A549 (cell line): ENCODE measurements around the gene ZNF576. TPM values are rescaled to one million over a fixed set of nuclear protein-coding genes. Genes with fewer than 3 reads are reported as not detected.

Experiments
- ATAC-seq, 2 experiments: fragments of 200-7000 bp in 1 of 2; fragments of >200 bp in 1 of 2; cut with Nextera tagmentation in 1 of 2; cut with Tn5 transposase in 1 of 2; 3 replicates each; pipeline versions ENCODE4 v1.8.0 to v1.9.1; 2018 to 2020; ENCODE audit warnings: mild to moderate bottlenecking in 1 of 2, moderate library complexity in 1 of 2
- CTCF ChIA-PET: fragments of 300-600 bp; sonication (Branson Sonifier 250); formaldehyde crosslinking; extraction: SDS; loops from one replicate; lab custom pipeline; 2021; ENCODE audit warnings: antibody characterized with exemption, inconsistent platforms; lab: Yijun Ruan, JAX
- POLR2A ChIA-PET: fragments of 350-600 bp; formaldehyde crosslinking; extraction: SDS; loops from one replicate; lab custom pipeline; 2021; ENCODE audit warnings: antibody characterized with exemption, inconsistent platforms; lab: Yijun Ruan, JAX
- DNase-seq, 2 experiments: peaks; one replicate each; pipeline versions ENCODE4 v3.0.0 to v3.0.0-alpha.2; 2011 to 2016; ENCODE audit warnings: low read depth in 1 of 2, low spot score in 1 of 2
- FAIRE-seq: peaks from 2 replicates; lab custom pipeline; 2011; peaks lifted over from hg19 to GRCh38; lab: Jason Lieb, UNC
- H3K27ac ChIP-seq, 2 experiments: fragments of >200 bp; sonication (Bioruptor Twin); formaldehyde crosslinking; 3 replicates each; pipeline ENCODE4 v1.5.1; 2016 to 2017
- H3K4me1 ChIP-seq: fragments of >200 bp; sonication (Bioruptor Twin); formaldehyde crosslinking; 3 replicates; pipeline ENCODE4 v1.6.1; 2016
- H3K4me2 ChIP-seq: fragments of >200 bp; sonication (Bioruptor Twin); formaldehyde crosslinking; 3 replicates; pipeline ENCODE4 v1.6.1; 2016
- H3K4me3 ChIP-seq: fragments of >200 bp; sonication (Bioruptor Twin); formaldehyde crosslinking; 3 replicates; pipeline ENCODE4 v1.5.1; 2016
- H3K9me3 ChIP-seq: fragments of >200 bp; sonication (Bioruptor Twin); formaldehyde crosslinking; 3 replicates; pipeline ENCODE4 v1.6.1; 2016
- CEBPB ChIP-seq, 2 experiments: fragments of >200 bp in 1 of 2; sonication (Bioruptor Twin) in 1 of 2; formaldehyde crosslinking in 1 of 2; IDR thresholded peaks; 2 replicates each; pipeline ENCODE4 v1.6.1; 2012 to 2016
- CHD4 ChIP-seq: fragments of 200-600 bp; sonication (generic); IDR thresholded peaks from 2 replicates; pipeline ENCODE4 v1.6.1; 2016; ENCODE audit warnings: antibody characterized with exemption, mild to moderate bottlenecking, borderline replicate concordance
- EHF ChIP-seq: fragments of 250-450 bp; sonication (Bioruptor Pico); IDR thresholded peaks from 2 replicates; pipeline ENCODE4 v1.5.0; 2020; ENCODE audit warnings: mild to moderate bottlenecking
- EHMT2 ChIP-seq: fragments of 200-600 bp; sonication (generic); IDR thresholded peaks from 2 replicates; pipeline ENCODE4 v1.6.1; 2016; ENCODE audit warnings: antibody characterized with exemption, low read depth, mild to moderate bottlenecking, moderate library complexity
- FOXS1 ChIP-seq: fragments of 250-450 bp; sonication (Bioruptor Pico); IDR thresholded peaks from 2 replicates; pipeline ENCODE4 v1.5.0; 2020; ENCODE audit warnings: mild to moderate bottlenecking, moderate library complexity
- HOXB13 ChIP-seq: fragments of 250-450 bp; sonication (Bioruptor Pico); IDR thresholded peaks from 2 replicates; pipeline ENCODE4 v1.5.0; 2020; ENCODE audit warnings: low read depth, mild to moderate bottlenecking, moderate library complexity
- HOXB5 ChIP-seq: fragments of 250-450 bp; sonication (Bioruptor Pico); IDR thresholded peaks from 2 replicates; pipeline ENCODE4 v1.5.0; 2020; ENCODE audit warnings: mild to moderate bottlenecking, moderate library complexity
- JUNB ChIP-seq: fragments of >200 bp; sonication (Bioruptor Twin); formaldehyde crosslinking; IDR thresholded peaks from 2 replicates; pipeline ENCODE4 v1.6.1; 2016
- KDM5A ChIP-seq: fragments of 200-600 bp; sonication (generic); IDR thresholded peaks from 2 replicates; pipeline ENCODE4 v1.6.1; 2016; ENCODE audit warnings: antibody characterized with exemption, mild to moderate bottlenecking
- MAFK ChIP-seq: fragments of 450-650 bp; IDR thresholded peaks from 2 replicates; pipeline ENCODE4 v1.6.1; 2014; ENCODE audit not compliant: partially characterized antibody
- MAZ ChIP-seq: fragments of 150-350 bp; IDR thresholded peaks from 2 replicates; pipeline ENCODE4 v1.6.1; 2014; ENCODE audit warnings: antibody characterized with exemption, low read depth, low read length, borderline replicate concordance
- PHF8 ChIP-seq: fragments of 200-600 bp; sonication (generic); IDR thresholded peaks from 2 replicates; pipeline ENCODE4 v1.6.1; 2016; ENCODE audit warnings: low read depth, mild to moderate bottlenecking, antibody characterized with exemption, moderate library complexity, borderline replicate concordance
- RARB ChIP-seq: fragments of 250-450 bp; sonication (Bioruptor Pico); IDR thresholded peaks from 2 replicates; pipeline ENCODE4 v1.8.0; 2021; ENCODE audit warnings: mild to moderate bottlenecking, moderate library complexity
- ZC3H11A ChIP-seq: fragments of 450-650 bp; IDR thresholded peaks from 2 replicates; pipeline ENCODE4 v1.6.1; 2014; ENCODE audit warnings: antibody characterized with exemption, mild to moderate bottlenecking
- ZFP36 ChIP-seq: fragments of 450-650 bp; IDR thresholded peaks from 2 replicates; pipeline ENCODE4 v1.6.1; 2014; ENCODE audit warnings: borderline replicate concordance; ENCODE audit not compliant: partially characterized antibody
- ZNF302 ChIP-seq: fragments of 250-450 bp; sonication (Bioruptor Pico); IDR thresholded peaks from 2 replicates; pipeline ENCODE4 v1.9.0; 2021; ENCODE audit warnings: inconsistent platforms, mild to moderate bottlenecking, moderate library complexity
- ZSCAN20 ChIP-seq: fragments of 250-450 bp; sonication (Bioruptor Pico); IDR thresholded peaks from 2 replicates; pipeline ENCODE4 v1.8.0; 2022; ENCODE audit warnings: mild to moderate bottlenecking, moderate library complexity
- WGBS: methylation state at CpG from one replicate; pipeline ENCODE4 v1.1.6; 2017; ENCODE audit errors: missing lambda C conversion rate; 5-methylcytosine and 5-hydroxymethylcytosine counted together
- polyA plus RNA-seq, 4 experiments: library from polyadenylated mRNA; depleted of rRNA in 3 of 4; stranded (reverse); fragments of >200 nt; fragmentation: RNase III in 1 of 4; extraction: RNeasy Plus Mini Kit Qiagen cat#74134 plus additional on column Dnase treatment in 1 of 4; gene quantifications; 2 replicates in 3 of 4; 3 replicates in 1 of 4; pipeline ENCODE4 v1.2.3, GENCODE V29; 2011 to 2017
- TF ChIP-seq, protein P1 (sequence below): fragments of 200-600 bp; sonication (generic); IDR thresholded peaks from 2 replicates; pipeline ENCODE4 v1.6.1; 2016; ENCODE audit warnings: antibody characterized with exemption, mild to moderate bottlenecking, moderate library complexity
- TF ChIP-seq, protein P2 (sequence below): IDR thresholded peaks from 2 replicates; pipeline ENCODE4 v1.6.1; 2012
- TF ChIP-seq, protein P3 (sequence below): fragments of 250-450 bp; sonication (Bioruptor Pico); IDR thresholded peaks from 2 replicates; pipeline ENCODE4 v1.5.0; 2021; ENCODE audit warnings: mild to moderate bottlenecking, moderate library complexity, borderline replicate concordance
- TF ChIP-seq, protein P4 (sequence below): fragments of 250-450 bp; sonication (Bioruptor Pico); IDR thresholded peaks from 2 replicates; pipeline ENCODE4 v1.5.0; 2020; ENCODE audit warnings: low read depth, mild to moderate bottlenecking, moderate library complexity
- TF ChIP-seq, protein P5 (sequence below): fragments of 450-650 bp; IDR thresholded peaks from 2 replicates; pipeline ENCODE4 v1.6.1; 2014; ENCODE audit warnings: antibody characterized with exemption
- TF ChIP-seq, protein P6 (sequence below): fragments of 150-350 bp; IDR thresholded peaks from 2 replicates; pipeline ENCODE4 v1.6.1; 2014; ENCODE audit warnings: low read depth, mild to moderate bottlenecking, low read length

The ZNF576 gene
- polyA plus RNA-seq, 2 of the 4 experiments (the other 2 are of a cell fraction) = 10.6 to 16.5 TPM

DNA sequence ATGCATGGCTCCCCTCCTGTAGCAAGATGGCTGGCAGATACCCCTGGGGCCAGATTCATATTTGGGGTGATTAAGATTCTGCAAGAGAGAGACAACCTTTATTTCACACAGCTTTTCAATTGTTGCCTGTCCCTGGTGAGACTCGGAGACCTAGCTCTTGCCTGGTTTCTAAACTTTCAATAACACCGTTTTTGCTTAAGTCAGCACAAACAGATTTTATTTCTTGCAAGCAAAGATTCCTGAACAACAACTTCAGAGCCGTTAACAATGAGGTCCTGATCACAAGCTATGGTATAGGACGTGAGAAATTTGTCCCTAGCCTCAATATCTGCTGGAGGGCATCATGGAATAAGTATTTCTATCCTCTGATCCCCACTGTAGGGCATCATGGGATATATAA lies 46.1 kb downstream of the ZNF576 start:
- POLR2A ChIA-PET = no interaction called here
- peak; percentile 28 for FAIRE-seq
- no peak overlapping the region for H3K27ac ChIP-seq
- no peak for DNase-seq
- TF ChIP-seq PHF8 (no peak), MAFK (peak; percentile 99)
- TF ChIP-seq, all 56 proteins: peak for 1
- no peak overlapping the region for H3K4me2 ChIP-seq
- ATAC-seq = no peak
- no peak overlapping the region for H3K4me3 ChIP-seq
- WGBS = 35% methylated on average over 4 of the region's 4 CpGs
- CTCF ChIA-PET = interaction anchor here (0.6 to 3.8 kb wide), 8 partner anchors 10 to 387 kb away, joined by 3 to 28 read pairs (median 4); no protein-coding TSS in a partner anchor
- H3K4me1 ChIP-seq = peaks cover 6% of the 10 kb centered on the region
- H3K9me3 ChIP-seq = no peaks in the 10 kb centered on the region

DNA sequence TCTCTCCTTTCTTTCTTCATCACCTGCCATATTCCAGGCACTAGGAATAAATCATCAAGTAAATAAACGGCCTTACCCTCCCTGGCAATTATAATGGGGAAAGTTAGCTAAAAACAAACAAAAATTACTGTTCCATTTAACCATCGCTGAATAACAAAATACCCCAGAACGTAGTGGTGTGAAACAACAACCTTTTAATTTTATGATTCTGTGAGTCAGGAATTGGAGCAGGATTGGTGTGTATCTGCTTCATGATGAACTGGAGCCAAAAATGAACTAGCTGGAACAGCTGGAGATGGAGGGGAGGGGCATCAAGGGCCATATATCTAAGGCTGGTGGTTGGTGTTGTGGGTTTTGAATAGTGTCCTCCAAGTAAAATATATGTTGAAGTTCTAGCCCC lies 46.9 kb downstream of the ZNF576 start:
- Histone ChIP-seq H3K4me2 (no peak overlapping the region), H3K9me3 (no peaks in the 10 kb centered on the region), H3K4me3 (no peak overlapping the region), H3K27ac (no peak overlapping the region), H3K4me1 (peaks cover 6% of the 10 kb centered on the region)
- ATAC-seq (no peak), FAIRE-seq (no peak), DNase-seq (no peak)
- POLR2A ChIA-PET = no interaction called here
- CTCF ChIA-PET = interaction anchor here (1.5 to 3.8 kb wide), 4 partner anchors 9 to 123 kb away, joined by 3 to 28 read pairs (median 4); no protein-coding TSS in a partner anchor
- WGBS = 57% methylated on average over 3 of the region's 3 CpGs
- TF ChIP-seq CEBPB (IDR thresholded peaks at IDR 0.05) (no peak), KDM5A (no peak), CHD4 (no peak), PHF8 (no peak), FOXS1 (CRISPR knock-in tag) (no peak), ZFP36 (no peak)
- TF ChIP-seq, protein P1, sequence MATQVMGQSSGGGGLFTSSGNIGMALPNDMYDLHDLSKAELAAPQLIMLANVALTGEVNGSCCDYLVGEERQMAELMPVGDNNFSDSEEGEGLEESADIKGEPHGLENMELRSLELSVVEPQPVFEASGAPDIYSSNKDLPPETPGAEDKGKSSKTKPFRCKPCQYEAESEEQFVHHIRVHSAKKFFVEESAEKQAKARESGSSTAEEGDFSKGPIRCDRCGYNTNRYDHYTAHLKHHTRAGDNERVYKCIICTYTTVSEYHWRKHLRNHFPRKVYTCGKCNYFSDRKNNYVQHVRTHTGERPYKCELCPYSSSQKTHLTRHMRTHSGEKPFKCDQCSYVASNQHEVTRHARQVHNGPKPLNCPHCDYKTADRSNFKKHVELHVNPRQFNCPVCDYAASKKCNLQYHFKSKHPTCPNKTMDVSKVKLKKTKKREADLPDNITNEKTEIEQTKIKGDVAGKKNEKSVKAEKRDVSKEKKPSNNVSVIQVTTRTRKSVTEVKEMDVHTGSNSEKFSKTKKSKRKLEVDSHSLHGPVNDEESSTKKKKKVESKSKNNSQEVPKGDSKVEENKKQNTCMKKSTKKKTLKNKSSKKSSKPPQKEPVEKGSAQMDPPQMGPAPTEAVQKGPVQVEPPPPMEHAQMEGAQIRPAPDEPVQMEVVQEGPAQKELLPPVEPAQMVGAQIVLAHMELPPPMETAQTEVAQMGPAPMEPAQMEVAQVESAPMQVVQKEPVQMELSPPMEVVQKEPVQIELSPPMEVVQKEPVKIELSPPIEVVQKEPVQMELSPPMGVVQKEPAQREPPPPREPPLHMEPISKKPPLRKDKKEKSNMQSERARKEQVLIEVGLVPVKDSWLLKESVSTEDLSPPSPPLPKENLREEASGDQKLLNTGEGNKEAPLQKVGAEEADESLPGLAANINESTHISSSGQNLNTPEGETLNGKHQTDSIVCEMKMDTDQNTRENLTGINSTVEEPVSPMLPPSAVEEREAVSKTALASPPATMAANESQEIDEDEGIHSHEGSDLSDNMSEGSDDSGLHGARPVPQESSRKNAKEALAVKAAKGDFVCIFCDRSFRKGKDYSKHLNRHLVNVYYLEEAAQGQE = no peak
- TF ChIP-seq, protein P2, sequence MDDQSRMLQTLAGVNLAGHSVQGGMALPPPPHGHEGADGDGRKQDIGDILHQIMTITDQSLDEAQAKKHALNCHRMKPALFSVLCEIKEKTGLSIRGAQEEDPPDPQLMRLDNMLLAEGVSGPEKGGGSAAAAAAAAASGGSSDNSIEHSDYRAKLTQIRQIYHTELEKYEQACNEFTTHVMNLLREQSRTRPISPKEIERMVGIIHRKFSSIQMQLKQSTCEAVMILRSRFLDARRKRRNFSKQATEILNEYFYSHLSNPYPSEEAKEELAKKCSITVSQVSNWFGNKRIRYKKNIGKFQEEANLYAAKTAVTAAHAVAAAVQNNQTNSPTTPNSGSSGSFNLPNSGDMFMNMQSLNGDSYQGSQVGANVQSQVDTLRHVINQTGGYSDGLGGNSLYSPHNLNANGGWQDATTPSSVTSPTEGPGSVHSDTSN = no peak
- TF ChIP-seq, protein P3, sequence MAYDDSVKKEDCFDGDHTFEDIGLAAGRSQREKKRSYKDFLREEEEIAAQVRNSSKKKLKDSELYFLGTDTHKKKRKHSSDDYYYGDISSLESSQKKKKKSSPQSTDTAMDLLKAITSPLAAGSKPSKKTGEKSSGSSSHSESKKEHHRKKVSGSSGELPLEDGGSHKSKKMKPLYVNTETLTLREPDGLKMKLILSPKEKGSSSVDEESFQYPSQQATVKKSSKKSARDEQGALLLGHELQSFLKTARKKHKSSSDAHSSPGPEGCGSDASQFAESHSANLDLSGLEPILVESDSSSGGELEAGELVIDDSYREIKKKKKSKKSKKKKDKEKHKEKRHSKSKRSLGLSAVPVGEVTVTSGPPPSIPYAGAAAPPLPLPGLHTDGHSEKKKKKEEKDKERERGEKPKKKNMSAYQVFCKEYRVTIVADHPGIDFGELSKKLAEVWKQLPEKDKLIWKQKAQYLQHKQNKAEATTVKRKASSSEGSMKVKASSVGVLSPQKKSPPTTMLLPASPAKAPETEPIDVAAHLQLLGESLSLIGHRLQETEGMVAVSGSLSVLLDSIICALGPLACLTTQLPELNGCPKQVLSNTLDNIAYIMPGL = no peak

DNA sequence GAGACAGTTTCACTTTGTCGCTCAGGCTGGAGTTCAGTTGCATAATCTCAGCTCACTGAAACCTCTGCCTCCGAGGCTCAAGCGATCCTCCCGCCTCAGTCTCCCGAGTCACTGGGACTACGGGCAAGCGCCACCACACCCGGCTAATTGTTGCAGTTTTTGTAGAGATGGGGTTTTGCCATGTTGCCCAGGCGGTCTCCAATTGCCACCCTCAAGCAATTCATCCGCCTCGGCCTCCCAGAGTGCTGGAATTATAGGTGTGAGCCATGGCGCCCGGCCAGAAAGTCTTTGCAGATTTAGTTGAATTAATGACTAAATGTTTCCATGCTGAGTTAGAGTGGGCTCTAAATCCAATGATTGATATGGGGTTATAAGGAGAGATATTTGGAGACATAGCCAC lies 47.8 kb downstream of the ZNF576 start:
- POLR2A ChIA-PET = no interaction called here
- H3K4me2 ChIP-seq = no peak overlapping the region
- WGBS = 88% methylated on average over 13 of the region's 13 CpGs
- CTCF ChIA-PET = interaction anchor here (0.7 to 3.8 kb wide), 2 partner anchors 8 to 44 kb away, joined by 3 to 28 read pairs; no protein-coding TSS in a partner anchor
- DNase-seq = no peak
- H3K4me1 ChIP-seq = peaks cover 6% of the 10 kb centered on the region
- FAIRE-seq = no peak
- H3K4me3 ChIP-seq = no peak overlapping the region
- H3K9me3 ChIP-seq = no peaks in the 10 kb centered on the region
- ATAC-seq = no peak
- no peak overlapping the region for H3K27ac ChIP-seq
- no peak for TF ChIP-seq EHMT2
- TF ChIP-seq, protein P4, sequence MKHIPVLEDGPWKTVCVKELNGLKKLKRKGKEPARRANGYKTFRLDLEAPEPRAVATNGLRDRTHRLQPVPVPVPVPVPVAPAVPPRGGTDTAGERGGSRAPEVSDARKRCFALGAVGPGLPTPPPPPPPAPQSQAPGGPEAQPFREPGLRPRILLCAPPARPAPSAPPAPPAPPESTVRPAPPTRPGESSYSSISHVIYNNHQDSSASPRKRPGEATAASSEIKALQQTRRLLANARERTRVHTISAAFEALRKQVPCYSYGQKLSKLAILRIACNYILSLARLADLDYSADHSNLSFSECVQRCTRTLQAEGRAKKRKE (CRISPR knock-in tag) = no peak
- TF ChIP-seq CHD4 = no peak
- TF ChIP-seq ZFP36 = no peak
- TF ChIP-seq HOXB5 (CRISPR knock-in tag) = no peak
- no peak for TF ChIP-seq HOXB13 (CRISPR knock-in tag)
- TF ChIP-seq MAZ = no peak
- no peak for TF ChIP-seq MAFK
- TF ChIP-seq ZC3H11A = no peak
- TF ChIP-seq RARB (CRISPR knock-in tag) = no peak
- TF ChIP-seq, protein P5, sequence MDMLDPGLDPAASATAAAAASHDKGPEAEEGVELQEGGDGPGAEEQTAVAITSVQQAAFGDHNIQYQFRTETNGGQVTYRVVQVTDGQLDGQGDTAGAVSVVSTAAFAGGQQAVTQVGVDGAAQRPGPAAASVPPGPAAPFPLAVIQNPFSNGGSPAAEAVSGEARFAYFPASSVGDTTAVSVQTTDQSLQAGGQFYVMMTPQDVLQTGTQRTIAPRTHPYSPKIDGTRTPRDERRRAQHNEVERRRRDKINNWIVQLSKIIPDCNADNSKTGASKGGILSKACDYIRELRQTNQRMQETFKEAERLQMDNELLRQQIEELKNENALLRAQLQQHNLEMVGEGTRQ = no peak
- TF ChIP-seq, protein P6, sequence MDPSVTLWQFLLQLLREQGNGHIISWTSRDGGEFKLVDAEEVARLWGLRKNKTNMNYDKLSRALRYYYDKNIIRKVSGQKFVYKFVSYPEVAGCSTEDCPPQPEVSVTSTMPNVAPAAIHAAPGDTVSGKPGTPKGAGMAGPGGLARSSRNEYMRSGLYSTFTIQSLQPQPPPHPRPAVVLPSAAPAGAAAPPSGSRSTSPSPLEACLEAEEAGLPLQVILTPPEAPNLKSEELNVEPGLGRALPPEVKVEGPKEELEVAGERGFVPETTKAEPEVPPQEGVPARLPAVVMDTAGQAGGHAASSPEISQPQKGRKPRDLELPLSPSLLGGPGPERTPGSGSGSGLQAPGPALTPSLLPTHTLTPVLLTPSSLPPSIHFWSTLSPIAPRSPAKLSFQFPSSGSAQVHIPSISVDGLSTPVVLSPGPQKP = no peak
- no peak for TF ChIP-seq JUNB
- TF ChIP-seq EHF (CRISPR knock-in tag) = no peak
- TF ChIP-seq ZNF302 = no peak
- no peak for TF ChIP-seq ZSCAN20 (CRISPR knock-in tag)
